ENCODE measurements around the gene KLHL30.
"Not testable (repeated sequence)": the region's sequence is repeated elsewhere in the genome, so short reads cannot be mapped to it uniquely, and the experiment has no call there.

The KLHL30 gene

DNA sequence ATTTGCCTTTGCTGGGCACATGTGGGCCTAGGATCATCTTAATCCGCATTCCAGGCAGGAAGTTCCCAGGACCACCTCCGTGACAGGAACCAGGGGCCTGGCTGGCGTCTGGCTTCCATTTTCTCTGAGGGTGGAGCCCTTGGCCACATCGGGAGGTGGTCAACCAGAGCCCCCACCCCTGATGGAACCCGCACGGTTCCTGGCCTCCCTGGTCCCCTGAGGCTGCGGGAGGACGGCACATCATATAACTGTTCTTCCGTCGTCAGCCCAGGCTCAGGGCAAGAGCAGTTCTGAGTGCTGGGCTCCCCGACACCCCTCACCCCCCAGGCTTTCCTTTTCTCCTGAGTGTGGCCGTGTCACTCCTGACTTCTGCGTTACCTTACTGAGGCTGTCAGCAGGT, 24.9 kb upstream of the KLHL30 start:
- Histone ChIP-seq H3K4me3 (IDR thresholded peaks at IDR 0.05; ENCODE audit: insufficient read depth, low read depth, low read length) (no peak overlapping the region), H3K36me3 (ENCODE audit: insufficient read depth) (no peaks in the 10 kb centered on the region), H2AFZ (ENCODE audit: low read depth) (no peak overlapping the region), H3K4me2 (no peak overlapping the region), H3K27me3 (ENCODE audit: insufficient read depth, low read depth) (no peaks in the 10 kb centered on the region; the same call in 1 of the 2 replicates), H4K20me1 (ENCODE audit: insufficient read depth) (no peaks in the 10 kb centered on the region), H3K9ac (no peak overlapping the region), H3K27ac (no peak overlapping the region), H3K4me1 (ENCODE audit: low read depth, poor library complexity, severe bottlenecking) (no peaks in the 10 kb centered on the region), H3K79me2 (ENCODE audit: insufficient read depth, low read depth) (no peaks in the 10 kb centered on the region)
- TF ChIP-seq, protein P1, sequence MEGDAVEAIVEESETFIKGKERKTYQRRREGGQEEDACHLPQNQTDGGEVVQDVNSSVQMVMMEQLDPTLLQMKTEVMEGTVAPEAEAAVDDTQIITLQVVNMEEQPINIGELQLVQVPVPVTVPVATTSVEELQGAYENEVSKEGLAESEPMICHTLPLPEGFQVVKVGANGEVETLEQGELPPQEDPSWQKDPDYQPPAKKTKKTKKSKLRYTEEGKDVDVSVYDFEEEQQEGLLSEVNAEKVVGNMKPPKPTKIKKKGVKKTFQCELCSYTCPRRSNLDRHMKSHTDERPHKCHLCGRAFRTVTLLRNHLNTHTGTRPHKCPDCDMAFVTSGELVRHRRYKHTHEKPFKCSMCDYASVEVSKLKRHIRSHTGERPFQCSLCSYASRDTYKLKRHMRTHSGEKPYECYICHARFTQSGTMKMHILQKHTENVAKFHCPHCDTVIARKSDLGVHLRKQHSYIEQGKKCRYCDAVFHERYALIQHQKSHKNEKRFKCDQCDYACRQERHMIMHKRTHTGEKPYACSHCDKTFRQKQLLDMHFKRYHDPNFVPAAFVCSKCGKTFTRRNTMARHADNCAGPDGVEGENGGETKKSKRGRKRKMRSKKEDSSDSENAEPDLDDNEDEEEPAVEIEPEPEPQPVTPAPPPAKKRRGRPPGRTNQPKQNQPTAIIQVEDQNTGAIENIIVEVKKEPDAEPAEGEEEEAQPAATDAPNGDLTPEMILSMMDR (conservative IDR thresholded peaks at IDR 0.05; ENCODE audit: low read depth, low read length), result no peak

DNA sequence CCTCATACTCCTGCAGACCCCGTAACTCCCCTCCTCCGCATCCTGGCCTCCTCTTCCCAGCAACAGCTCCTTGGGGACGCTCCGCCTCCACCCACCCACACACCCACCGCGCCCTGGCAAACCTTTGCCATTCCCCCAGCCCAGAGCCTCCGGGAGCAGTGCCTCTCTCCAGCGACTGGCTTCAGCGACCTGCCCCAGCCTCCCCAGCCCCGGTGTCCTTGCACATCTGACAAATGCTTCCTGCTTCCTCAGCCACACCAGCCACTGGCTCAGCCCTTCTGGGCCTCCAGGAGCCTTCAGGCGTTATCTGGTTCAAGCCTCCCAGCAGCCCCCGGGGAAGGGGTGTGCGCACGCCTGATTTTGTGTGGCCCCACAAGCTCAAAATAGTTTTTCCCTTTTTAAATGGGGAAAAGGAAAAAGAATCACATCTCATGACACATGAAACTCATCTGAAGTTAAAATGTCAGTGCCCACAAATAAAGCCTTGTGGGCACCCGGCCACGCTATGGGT, 24.1 kb upstream of the KLHL30 start:
- H3K27me3 ChIP-seq (ENCODE audit: insufficient read depth, low read depth), result no peaks in the 10 kb centered on the region; the same call in 1 of the 2 replicates
- no peaks in the 10 kb centered on the region for H3K79me2 ChIP-seq (ENCODE audit: insufficient read depth, low read depth)
- no peaks in the 10 kb centered on the region for H4K20me1 ChIP-seq (ENCODE audit: insufficient read depth)
- TF ChIP-seq, protein P1 (conservative IDR thresholded peaks at IDR 0.05; ENCODE audit: low read depth, low read length), result no peak
- H3K27ac ChIP-seq, result no peak overlapping the region
- H3K9ac ChIP-seq, result no peak overlapping the region
- no peak overlapping the region for H2AFZ ChIP-seq (ENCODE audit: low read depth)
- no peak overlapping the region for H3K4me3 ChIP-seq (IDR thresholded peaks at IDR 0.05; ENCODE audit: insufficient read depth, low read depth, low read length)
- H3K4me2 ChIP-seq, result no peak overlapping the region
- H3K36me3 ChIP-seq (ENCODE audit: insufficient read depth), result no peaks in the 10 kb centered on the region
- no peaks in the 10 kb centered on the region for H3K4me1 ChIP-seq (ENCODE audit: low read depth, poor library complexity, severe bottlenecking)

DNA sequence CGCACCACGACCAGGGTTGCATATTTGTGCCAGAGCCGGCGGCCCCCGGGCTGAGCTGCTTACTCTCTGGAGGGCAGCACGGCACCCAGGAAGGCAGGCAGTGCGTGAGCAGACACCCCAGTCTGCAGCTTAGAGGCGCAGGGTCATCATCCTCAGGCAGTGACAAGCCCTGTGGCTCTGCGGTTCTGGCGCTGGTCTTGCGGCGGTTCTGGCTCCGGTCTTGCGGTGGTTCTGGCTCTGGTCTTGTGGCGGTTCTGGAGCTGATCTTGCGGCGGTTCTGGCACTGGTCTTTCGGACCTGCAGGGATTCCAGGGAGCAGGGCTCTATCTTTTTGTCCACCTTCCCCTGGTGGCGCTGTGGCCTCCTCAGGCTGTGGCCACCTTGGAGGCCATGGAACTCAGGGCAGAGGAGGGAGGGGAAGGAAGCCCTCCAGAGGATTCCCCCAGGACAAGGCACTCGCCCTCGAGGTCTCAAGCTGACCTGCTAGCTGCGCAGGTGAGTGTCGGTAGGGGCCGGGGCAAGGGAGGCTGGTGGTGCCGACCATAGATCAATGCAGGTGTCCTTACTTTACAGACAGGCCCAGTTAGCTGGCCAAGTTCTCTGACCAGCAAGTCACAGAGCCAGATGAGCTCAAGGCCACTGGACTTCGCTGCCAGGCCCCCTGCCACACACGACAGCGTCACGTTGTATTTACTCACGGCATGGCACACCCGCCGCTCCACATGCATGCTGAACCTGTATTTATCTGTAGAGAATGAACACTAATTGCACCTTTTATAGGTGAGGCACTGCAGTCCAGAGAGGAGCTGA, 23.4 kb upstream of the KLHL30 start:
- Histone ChIP-seq H3K79me2 (ENCODE audit: insufficient read depth, low read depth) (no peaks in the 10 kb centered on the region), H3K27me3 (ENCODE audit: insufficient read depth, low read depth) (no peaks in the 10 kb centered on the region; the same call in 1 of the 2 replicates), H2AFZ (ENCODE audit: low read depth) (no peak overlapping the region), H3K4me3 (IDR thresholded peaks at IDR 0.05; ENCODE audit: insufficient read depth, low read depth, low read length) (no peak overlapping the region), H3K9ac (no peak overlapping the region), H4K20me1 (ENCODE audit: insufficient read depth) (no peaks in the 10 kb centered on the region), H3K4me1 (ENCODE audit: low read depth, poor library complexity, severe bottlenecking) (peaks cover 6% of the 10 kb centered on the region), H3K27ac (no peak overlapping the region), H3K4me2 (no peak overlapping the region), H3K36me3 (ENCODE audit: insufficient read depth) (no peaks in the 10 kb centered on the region)
- TF ChIP-seq, protein P1 (conservative IDR thresholded peaks at IDR 0.05; ENCODE audit: low read depth, low read length), result no peak

DNA sequence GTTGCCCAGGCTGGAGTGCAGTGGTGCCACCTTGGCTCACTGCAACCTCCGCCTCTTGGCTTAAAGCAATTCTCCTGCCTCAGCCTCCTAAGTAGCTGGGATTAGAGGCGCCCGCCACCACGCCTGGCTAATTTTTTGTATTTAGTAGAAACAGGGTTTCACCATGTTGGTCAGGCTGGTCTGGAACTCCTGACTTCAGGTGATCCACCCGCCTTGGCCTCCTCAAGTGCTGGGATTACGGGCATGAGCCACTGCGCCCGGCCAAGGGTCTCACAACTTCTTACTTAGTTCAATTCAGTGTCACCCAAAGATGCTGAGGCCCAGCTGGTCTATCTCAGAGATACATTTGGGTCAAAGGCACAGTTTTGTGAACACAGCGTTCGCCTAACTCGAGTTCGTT, 22.8 kb upstream of the KLHL30 start:
- not testable (repeated sequence) for H3K79me2 ChIP-seq (ENCODE audit: insufficient read depth, low read depth); H3K27ac ChIP-seq; H2AFZ ChIP-seq (ENCODE audit: low read depth); H3K4me2 ChIP-seq; H3K4me3 ChIP-seq (IDR thresholded peaks at IDR 0.05; ENCODE audit: insufficient read depth, low read depth, low read length); H3K4me1 ChIP-seq (ENCODE audit: low read depth, poor library complexity, severe bottlenecking); H3K27me3 ChIP-seq (ENCODE audit: insufficient read depth, low read depth); H3K9ac ChIP-seq; H3K36me3 ChIP-seq (ENCODE audit: insufficient read depth); H4K20me1 ChIP-seq (ENCODE audit: insufficient read depth)
